RKO (cell line): Measurements from ENCODE around the gene NEMP1.
"Not testable (repeated sequence)": the region's sequence is repeated elsewhere in the genome, so short reads cannot be mapped to it uniquely, and the experiment has no call there.

Experiments used
- DNase-seq: peaks from one replicate; pipeline ENCODE4 v3.0.0-alpha.2; 2016; ENCODE audit warnings: low spot score

Gene NEMP1

DNA sequence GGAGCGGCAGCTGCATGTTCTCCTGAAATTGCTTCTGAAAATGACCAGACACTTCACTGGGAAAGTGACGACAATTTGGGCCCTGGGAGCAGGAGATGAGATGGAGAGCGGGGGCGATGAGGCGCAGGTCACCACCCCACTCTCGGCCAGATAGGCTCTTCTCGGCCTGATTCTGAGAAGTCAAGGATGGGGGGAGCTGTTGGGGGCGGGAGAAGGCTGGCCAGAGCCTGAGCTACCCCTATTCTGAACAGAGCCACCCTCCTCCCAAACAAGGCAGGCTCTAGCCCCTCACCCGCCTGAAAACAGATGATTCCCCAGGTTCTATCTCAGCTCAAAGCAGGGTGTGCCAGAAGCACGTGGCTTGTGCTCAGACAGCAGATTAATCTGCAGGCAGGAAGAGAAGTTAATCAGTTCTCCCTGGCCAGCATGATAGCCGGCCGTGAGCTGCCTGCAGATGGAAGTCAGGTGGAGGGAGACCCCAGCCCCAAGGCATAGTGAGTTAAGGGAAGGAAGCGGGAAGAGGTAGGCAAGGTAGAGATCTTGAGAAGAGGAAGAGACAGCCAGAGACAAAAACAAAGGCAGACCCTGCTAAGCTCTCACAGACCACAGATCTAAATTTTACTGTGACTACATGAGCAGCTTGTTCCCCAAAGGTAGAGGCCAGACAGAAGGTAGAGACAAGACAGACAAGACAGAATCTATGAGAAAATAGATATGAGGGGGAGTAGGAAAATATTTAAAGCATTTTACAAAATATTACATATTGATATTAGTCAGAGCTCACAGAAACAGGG lies 51.4 kb downstream of the NEMP1 start:
- no peak for DNase-seq

DNA sequence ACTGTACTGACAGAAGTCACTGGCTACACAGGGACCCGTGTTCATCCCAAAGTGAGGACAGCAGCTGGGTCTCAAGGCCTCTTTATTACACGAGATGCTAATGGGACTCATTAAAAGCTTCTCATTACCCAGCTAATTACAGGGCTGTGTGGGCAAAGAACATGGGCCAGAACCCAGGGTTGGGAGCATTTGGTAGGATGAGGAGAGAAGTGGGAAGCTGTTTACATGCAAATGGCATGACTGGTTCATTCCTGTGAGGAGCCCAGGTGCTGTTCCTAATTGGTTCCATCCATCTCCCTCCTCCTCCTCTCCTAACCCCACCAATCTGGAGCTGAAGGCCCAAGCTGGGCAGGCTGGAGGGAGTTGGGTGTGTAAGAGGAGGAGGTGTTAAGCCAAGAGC lies 53.4 kb downstream of the NEMP1 start:
- no peak for DNase-seq

DNA sequence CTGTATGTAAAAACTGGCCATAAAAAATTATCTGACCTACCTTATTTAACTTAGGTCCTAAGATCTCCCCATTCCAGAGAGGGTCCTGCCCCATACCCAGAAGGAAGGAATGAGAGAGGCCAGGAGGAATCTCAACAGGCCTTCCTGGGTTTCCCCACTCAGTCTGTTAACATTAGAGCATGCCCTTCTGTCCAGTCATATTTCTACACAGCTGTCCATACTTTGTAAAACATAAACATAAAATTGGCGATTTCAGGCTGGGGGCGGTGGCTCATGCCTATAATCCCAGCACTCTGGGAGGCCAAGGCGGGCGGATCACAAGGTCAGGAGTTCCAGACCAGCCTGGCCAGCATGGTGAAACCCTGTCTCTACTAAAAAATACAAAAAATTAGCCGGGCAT lies 56.3 kb downstream of the NEMP1 start:
- not testable (repeated sequence) for DNase-seq

DNA sequence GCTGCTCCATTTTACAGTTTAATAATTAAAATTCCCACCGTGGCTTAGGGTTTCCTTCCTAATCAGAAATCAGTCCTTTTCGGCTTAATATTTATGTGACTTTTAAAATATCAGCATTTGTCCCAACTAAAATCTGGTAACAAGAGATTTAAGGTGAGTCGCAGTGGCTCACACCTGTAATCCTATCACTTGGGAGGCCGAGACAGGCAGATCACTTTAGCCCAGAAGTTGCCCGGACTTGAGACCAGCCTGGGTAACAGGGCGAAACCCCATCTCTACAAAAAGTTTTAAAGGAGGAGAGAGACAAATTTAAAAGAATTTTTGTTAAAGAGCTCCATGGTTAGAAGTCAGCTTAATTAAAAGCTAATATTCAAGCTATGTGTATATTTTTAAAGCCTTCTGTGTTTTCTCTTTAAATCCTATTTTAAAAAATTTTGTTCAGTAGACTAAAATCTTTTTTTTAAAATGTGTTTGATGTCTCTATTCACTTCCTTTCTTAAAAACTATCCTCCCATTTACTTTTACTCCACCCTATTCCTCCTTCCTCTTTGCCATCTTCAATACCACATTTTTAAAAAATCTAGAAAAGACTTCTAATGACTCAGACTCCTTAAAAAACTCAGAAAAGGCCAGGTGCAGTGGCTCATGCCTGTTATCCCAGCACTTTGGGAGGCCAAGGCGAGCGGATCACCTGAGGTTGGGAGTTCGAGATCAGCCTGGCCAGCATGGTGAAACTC lies 58.4 kb downstream of the NEMP1 start:
- DNase-seq, result no peak

DNA sequence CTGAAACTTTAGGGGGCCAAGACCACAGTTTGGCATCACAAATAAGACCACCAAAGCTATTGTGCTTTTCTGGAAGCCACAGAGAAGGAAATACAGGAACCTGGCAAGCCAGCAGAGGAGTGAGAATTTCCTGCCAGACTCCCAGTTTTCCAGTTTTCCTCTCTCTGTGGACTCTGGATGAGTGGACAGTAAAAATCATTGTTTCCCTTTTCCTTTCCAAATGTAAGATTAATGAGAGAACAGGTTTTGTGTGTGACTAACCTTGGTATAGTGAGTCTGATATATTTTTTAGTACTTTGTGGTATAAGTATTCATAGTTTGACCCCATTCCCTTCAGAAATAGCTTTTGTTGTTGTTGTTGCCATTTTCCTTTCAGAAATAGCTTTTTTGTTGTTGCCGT lies 59.7 kb downstream of the NEMP1 start:
- no peak for DNase-seq

DNA sequence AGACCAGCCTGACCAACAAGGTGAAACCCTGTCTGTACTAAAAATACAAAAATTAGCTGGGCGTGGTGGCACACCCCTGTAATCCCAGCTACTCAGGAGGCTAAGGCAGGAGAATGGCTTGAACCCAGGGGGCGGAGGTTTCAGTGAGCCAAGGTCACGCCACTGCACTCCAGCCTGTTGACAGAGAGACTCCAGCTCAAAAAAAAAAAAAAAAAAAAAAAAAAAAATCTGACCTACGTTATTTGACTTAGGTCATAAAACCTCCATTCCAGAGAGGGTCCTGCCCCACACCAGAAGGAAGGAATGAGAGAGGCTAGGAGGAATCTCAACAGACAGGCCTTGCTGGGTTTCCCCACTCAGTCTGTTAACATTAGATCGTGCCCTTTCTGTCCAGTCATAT lies 60.2 kb downstream of the NEMP1 start:
- not testable (repeated sequence) for DNase-seq

DNA sequence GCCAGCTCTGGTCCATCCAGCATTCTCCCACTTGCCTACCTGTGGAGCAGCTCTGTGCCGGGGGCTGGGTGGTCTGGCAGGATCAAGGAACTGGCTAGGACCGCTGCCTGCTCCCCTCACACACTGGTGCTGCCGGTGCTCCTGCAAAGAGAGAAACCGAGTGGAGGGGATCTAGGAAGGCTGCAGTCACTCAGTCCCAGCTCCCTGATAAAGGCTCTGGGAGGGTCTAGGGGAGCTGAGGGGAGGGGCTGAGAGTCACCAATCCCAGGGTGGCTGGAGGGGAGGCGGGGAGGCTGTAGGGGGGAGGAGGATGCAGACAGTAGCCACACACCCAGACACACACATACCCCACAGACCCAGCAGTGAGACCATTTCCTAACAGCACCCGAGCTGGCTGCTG lies 62.2 kb downstream of the NEMP1 start, which contains the start of gene TAC3:
TAC3 (minus strand) TSS at position 182 of the 400 bp plus-strand sequence. CDS start 732 bp downstream, outside the sequence.
- DNase-seq, result no peak

DNA sequence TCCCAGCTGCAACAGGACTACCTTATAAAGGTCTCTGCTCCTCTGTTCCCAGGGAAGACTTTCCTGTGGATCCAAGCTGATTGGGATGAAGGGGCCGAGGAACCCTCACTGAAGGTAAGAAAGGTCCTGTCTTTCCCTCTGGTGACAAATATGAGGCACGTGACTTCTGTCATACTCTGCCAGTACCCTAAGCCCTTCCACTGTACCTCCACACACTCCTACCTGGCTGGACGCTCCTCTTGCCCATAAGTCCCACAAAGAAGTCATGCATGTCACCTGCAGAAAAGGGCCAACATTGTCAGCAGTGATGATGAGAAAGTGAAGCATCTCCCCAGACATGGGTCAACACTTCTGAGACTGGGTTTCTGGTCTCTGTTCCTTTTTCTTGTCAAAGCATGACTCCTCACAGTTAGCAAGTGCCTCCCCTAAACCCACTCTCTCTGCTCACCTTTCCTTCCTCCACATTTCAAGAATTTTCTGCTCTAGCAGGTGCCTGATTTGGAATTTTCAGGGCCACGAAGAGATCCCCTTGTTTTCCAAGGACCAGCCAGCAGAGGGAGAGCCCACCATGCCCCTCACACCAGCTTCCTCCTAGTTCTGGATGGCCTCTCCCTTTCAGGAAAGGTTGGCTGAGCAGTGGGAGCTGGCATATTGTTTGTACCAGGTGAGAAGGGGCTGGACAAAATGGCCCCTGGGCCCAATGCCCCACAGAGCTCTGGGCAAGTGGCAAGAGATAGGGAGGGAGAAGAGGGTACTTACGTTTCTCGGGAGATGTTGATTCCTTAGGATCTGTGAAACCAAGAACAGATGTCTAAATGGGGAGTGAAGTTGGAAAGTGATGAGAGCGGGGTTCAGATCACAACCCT lies 65.8 kb downstream of the NEMP1 start:
- no peak for DNase-seq

DNA sequence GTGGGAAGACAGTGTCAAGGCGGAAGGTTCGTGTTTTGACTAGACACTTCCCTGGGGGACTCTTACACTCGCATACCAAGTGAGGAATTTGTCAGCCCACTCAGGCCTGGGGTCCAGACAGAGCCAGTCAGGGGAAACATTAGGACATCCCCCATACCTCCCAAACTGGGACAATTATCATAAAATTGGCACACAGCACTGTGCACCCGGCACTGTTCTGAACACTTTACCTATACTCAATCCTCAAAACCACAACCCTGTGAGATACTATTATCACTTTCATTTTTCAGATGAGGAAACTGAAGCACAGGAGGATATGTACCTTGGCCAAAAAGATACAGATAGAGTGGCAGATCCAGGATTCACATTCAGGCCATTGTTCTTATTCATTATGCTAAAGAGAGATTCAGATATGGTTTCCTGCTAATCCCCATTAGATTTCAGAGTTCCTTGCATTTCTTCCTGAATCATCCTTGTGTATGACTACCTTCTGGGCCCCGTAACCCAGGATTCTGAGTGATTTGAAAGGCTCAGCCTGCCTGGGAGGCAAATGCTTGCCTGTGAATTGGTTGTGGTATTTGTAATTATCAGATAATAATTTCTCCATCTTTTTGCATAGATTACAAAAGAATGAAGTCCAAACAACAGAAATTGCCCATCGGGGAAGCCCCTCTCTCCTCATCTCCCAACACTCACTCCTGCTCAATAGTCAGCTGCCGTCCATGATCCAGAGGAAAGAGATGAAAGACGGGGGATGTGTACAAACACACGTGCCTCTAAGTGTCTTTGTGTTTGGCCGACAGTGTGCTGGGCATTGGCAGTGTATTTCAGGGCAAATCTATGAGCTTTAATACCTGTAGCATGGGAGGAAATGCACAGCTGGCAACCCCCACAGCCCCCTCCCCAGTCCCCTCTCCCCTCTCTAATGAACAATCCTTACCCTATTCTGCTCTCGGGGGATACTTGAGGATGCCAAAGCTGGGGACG lies 66.9 kb downstream of the NEMP1 start:
- DNase-seq, result no peak

DNA sequence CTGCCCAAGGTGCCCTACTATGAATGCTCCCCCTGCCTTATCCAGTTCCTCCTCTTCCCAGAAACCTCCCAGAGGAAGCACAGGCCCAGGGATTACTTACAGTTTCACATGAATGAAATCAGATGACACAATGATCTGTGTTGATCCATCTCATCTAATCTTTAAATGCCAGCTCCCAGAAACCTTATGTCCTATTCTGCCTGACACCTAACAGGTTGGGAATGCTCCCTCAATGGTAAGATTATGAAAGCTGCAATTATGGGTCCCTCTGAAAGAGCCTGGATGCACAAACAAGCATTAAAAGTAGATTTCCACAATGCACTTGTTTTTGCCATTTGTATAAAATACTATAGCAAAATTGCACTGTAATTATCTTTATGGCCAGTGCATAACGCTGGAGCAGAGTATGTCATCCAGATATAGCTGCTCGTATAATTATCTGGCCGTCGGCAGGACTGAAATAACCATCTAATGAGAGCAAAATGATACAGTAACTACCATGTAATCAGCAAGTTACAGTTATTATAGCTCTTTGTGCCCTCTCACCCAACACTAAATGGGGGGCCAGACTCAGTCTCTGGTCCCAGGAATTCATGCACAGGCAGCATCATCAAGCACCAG lies 67.9 kb downstream of the NEMP1 start:
- no peak for DNase-seq

DNA sequence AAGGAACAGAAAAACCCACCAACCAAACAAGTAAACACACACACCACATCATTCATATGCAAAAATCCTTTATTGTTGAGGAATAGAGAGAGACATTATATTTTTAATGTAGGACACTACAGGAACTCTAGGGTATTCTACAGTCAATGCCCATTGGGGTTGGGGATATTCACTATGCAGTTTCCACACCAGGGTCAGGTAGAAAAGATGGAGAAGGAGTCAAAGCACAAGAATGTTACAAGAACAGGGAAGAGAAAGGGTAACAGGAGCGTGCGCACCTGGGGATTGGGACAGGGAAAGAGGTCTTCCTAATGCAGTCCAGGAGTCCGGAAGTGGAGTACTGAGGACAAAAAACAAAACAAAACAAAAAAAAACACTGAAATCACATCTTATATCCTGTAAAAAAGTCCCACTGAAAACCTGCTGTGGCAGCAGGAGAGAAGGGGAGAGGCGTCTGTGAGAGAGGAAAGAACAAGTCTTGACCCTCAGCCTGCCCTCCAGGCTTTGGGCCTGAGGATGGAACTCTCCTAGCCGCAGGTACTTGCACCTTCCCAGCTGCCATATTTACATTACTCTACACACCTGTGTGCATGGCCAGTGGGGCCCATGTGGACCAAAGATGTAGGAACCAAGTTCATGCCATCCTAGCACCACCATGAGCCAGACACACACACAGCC lies 68.5 kb downstream of the NEMP1 start:
- no peak for DNase-seq

DNA sequence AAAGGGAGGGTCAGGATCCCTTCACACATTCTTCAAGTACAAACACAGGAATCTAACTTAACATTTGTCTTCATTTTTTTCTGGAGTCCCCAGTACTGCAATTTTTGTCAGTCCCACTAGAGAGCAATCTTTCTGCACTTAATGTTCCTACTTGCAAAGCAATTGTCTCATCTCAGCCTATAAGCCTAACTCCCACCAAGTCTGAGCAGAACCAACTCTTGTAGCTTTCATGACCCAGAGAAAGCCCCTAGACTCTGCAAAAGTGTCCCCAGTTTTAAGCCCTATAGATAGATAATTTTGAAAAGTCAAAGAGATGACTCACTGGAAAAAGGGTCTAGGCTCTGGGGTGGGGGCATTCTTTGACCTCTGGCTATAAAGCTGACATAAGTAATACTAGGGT lies 70.4 kb downstream of the NEMP1 start:
- DNase-seq, result peak; percentile 86

DNA sequence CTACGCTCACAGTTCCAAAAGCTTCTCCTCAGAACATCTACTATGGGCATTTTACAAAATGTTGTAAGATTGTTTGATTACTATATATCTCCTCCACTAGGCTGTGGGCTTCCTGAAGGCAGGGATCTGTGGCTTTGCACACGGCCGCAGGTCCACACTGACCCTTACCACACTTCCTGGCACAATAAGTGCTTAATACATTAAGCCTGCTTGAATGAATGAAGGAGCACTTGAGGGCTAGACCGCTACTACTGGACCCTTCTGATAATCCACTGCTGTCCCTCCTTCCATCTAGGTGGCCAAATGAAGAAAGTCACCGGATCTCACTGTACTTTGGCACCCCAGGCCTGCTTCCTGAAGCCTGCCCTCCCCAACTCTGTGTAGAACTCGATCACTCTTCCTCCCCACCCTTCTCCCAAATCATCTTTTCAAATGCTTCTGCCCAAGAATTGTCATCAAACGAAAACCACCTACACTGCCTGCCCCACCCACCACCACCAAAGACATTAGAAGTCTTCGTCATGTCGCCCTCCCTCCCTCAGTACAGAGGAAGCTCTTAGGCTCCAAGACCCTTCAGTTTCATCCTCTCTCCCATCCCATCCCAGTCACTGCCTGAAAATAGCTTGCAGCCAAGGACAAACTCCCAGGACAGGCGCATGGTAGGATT lies 71.6 kb downstream of the NEMP1 start:
- no peak for DNase-seq

DNA sequence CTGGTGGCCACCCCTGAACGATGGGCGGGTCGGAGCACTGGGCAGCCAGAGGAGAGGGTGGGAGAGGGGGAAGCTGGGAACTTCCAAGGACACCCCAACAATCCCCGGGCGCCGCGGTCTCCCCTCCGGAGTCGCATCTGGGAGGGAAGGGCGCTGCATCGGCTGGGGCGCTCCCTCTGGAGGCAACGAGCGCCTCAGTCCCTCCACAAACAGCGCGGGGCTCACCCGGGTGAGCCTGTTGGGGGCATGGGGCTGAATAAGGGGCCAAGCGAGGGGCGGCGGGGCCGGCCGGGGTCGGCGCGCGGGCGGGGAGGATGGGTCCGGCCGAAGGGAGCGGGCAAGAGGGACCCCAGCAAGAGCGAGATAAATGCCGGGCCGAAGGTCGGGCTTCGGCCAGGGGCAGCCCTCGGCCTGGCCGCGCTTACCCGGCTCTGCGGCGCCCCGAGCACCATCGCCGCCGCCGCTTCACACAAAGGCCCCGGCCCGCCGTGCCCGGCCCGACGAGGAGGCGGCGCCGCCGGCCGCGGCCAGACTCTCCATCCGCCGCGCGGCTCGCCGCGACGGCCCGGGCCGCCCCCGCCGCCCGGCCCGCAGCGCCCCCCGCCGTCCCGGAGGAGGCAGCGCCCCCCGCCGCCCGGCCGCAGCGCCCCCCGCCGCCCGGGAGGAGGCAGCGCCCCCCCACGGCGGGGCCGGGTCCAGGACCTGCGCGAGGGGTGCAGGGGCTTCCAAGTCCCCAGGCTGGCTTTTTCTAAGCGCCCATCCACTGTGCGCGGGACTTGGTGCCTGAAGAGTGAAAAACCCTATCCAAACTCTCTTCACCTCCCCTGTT lies 72.4 kb downstream of the NEMP1 start, which contains the start of gene ZBTB39:
ZBTB39 (minus strand) TSS at position 567 of the 829 bp plus-strand sequence. CDS start 1,629 bp downstream, outside the sequence.
- peak; percentile 74 for DNase-seq
